Stimulated activated CD4-positive, alpha-beta T cell treated with anti-CD3 and anti-CD28 coated beads, Interleukin-4, amount 100 ng/mL, for 48 hours (primary cell): ENCODE measurements around the gene ZDHHC11B.
"Not testable (repeated sequence)": the region's sequence is repeated elsewhere in the genome, so short reads cannot be mapped to it uniquely, and the experiment has no call there.

ENCODE experiments used
- DNase-seq, 2 donors: peaks; one replicate each; pipeline ENCODE4 v3.0.0-alpha.2; 2020; ENCODE audit warnings: low read depth in 2 of 2

Gene ZDHHC11B

GRCh38 chr5:785181-785705 is 714 bp upstream of the ZDHHC11B start:
- DNase-seq, result not testable (repeated sequence)

GRCh38 chr5:783881-784427 is 575 bp downstream of the ZDHHC11B start:
- DNase-seq, result not testable (repeated sequence)

- not testable (repeated sequence) for DNase-seq
These were observed 1.3 kb downstream of the ZDHHC11B start for GRCh38 chr5:783049-783802.

GRCh38 chr5:782356-782755 is 2.2 kb downstream of the ZDHHC11B start:
- not testable (repeated sequence) for DNase-seq

GRCh38 chr5:780571-780970 is 4.0 kb downstream of the ZDHHC11B start:
- not testable (repeated sequence) for DNase-seq

GRCh38 chr5:778967-779366 is 5.6 kb downstream of the ZDHHC11B start:
- DNase-seq, result not testable (repeated sequence)

GRCh38 chr5:778421-778820 is 6.1 kb downstream of the ZDHHC11B start:
- DNase-seq, result not testable (repeated sequence)

GRCh38 chr5:777756-778161 is 6.8 kb downstream of the ZDHHC11B start:
- no peak for DNase-seq

- DNase-seq, result no peak
These were observed 7.4 kb downstream of the ZDHHC11B start for GRCh38 chr5:776862-777711.

GRCh38 chr5:775961-776861 is 8.3 kb downstream of the ZDHHC11B start:
- DNase-seq, result no peak

GRCh38 chr5:775595-775960 is 9.0 kb downstream of the ZDHHC11B start:
- not testable (repeated sequence) for DNase-seq

GRCh38 chr5:774854-775505 is 9.5 kb downstream of the ZDHHC11B start:
- DNase-seq, result not testable (repeated sequence)

GRCh38 chr5:774304-774703 is 10.2 kb downstream of the ZDHHC11B start:
- not testable (repeated sequence) for DNase-seq

- DNase-seq, result no peak
These were observed 10.8 kb downstream of the ZDHHC11B start for GRCh38 chr5:773517-774264.

- not testable (repeated sequence) for DNase-seq
These were observed 11.6 kb downstream of the ZDHHC11B start for GRCh38 chr5:772931-773330.

GRCh38 chr5:772547-772890 is 12.0 kb downstream of the ZDHHC11B start:
- DNase-seq, result not testable (repeated sequence)

- not testable (repeated sequence) for DNase-seq
These were observed 12.5 kb downstream of the ZDHHC11B start for GRCh38 chr5:771841-772546.

GRCh38 chr5:771087-771781 is 13.3 kb downstream of the ZDHHC11B start:
- DNase-seq, result not testable (repeated sequence)

GRCh38 chr5:770585-770984 is 13.9 kb downstream of the ZDHHC11B start:
- DNase-seq, result not testable (repeated sequence)
